ENCODE data around the gene ZNF625.

The ZNF625 gene

GRCh38 chr19:12156223-12157058 is at the start of gene ZNF625:
ZNF625 (minus strand) TSS chr19:12156734; CDS start chr19:12156558, 176 bp downstream.
- peak; percentile 91 for DNase-seq

DNA sequence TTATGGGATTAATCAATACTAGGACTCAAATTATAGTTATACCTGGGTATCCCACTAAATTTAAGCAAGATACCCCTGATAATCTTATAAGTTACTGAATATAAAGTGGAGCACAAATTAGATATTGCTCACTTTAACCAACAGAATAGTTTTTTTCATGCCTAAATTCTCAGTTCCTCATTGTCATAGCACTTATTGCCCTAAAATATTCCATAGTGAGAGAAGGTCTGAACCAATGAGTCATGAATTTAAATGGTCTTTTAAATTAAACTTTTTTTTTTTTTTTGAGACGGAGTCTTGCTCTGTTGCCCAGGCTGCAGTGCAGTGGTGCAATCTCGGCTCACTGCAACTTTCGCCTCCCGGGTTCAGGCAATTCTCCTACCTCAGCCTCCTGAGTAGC is 48.8 kb upstream of the ZNF625 start:
- DNase-seq, result no peak

DNA sequence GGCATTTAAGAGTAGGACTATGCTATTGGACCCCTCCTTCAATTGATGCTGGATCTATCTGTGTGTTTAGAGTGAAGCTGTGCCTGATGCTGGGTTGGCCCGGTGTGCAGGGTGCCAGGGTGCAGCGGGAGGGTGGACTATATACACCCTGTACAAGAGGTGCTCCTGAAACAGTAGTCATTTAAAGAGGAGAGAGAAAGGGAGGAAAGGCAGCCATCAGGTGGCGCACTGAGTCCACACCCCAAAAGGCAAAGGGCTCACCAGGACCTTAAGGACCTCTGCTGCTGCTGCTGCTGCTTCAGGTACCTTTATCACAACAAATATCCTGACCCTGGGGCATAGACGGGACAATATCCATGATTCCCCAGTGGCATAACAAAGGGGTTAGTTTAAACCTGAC is 45.7 kb upstream of the ZNF625 start:
- peak; percentile 48 for DNase-seq

- no peak for DNase-seq
Measured at GRCh38 chr19:12199757-12200419, 43.4 kb upstream of the ZNF625 start.

GRCh38 chr19:12198136-12198535 is 41.6 kb upstream of the ZNF625 start:
- no peak for DNase-seq

DNA sequence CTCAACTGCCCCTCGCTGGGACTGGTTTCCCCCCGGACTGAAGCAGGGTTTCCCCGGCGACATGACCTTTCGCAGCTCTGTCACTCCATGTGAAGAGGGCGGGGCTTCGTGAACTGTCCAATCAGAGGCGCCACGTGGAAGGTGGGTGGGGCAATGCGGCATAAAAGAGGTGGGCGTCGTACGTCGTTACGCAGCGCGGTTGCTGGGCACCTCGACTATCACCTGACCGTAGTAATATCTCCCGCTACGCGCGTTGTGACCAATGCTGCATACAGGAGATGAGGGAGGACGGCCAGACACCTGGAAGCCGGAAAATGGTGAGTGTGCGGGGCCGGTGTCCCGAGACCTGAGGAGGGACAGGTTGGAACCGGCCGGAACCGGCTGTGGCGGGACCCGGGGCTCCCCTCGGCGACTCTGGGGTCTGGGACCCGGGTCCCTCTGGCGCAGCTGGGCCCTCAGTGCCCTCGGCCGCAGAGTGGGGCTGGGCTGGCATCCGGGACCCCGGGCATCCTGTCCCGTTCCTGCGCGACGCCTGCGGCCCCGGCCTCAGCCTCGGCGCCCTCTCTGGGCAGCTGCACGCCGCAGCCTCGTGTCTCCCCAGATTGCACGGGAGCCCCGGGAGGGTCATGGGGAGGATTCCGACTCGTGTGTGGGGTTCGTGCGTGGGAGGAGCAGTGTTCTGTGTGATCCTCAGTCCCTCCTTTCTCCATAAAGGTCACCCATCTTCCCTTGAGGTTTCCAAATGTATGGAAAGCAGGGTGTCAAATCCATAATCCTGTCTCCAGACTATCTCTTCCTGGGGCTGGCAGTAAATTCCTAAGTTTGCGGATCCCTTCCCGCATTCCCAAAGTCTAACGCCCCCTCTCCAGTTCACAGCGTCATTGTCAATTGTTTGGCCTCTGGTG is 38.5 kb upstream of the ZNF625 start:
- peak; percentile 92 for DNase-seq

DNA sequence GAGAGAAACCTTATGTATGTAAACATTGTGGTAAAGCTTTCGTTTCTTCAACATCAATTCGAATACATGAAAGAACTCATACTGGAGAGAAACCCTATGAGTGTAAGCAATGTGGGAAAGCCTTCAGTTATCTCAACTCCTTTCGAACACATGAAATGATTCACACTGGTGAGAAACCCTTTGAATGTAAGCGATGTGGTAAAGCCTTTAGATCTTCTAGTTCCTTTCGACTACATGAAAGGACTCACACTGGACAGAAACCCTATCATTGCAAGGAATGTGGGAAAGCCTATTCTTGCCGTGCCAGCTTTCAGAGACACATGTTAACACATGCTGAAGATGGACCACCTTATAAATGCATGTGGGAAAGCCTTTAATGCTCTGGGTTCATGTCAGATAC is 31.1 kb upstream of the ZNF625 start:
- DNase-seq, result no peak

- DNase-seq, result no peak
Measured at GRCh38 chr19:12180377-12180776, 23.8 kb upstream of the ZNF625 start.

GRCh38 chr19:12166626-12167025 is 10.1 kb upstream of the ZNF625 start:
- DNase-seq, result no peak

- no peak for DNase-seq
Measured at GRCh38 chr19:12163826-12164225, 7.3 kb upstream of the ZNF625 start.

DNA sequence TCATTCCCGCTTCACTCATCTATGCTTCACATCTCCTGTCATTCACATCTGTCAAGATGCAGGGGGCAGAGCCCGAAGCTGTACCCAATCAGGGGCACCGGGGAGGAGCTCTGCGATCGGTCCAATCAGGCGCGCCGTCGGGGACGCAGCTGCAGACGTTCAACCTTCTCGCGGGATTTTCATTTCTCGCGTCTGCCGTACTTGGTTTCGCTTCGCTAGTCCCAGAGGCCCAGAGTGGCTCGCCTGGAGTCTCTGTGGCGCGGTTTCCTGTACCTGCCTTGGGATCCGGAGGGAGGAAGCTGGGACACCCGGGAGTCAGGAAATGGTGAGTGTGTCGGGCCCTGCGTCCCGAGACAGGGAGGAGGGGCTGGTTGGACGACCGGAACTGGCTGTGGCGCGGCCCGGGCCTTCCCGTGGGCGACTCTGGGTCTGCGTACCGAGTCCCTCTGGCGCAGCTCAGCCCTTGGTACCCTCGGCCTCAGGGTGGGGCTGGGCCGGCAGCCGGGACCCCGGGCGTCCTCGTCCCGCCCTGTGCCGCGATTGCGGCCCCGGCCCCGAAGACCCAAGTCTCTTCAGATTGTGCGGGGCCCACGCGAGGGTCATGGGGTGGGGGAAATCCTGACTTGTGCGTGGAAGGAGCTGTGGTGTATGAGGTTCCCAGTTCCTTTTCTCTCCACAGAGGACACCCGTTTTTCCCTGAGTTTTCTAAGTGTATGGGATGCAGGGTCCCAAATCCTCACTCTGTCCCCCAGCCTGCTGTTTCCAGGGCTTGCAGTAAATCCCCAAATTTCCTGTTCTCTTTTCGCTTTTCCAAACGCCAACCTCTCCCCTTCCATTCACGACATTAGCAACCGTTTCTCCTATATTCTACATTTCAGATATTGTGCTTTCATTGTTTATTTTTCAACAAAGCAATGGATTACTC is 6.6 kb upstream of the ZNF625 start, which contains the start of gene ZNF136:
Gene ZNF136, plus strand, starts transcription at position 215 of the 925 bp plus-strand sequence. Its CDS starts 108 bp downstream, at position 323.
- peak; percentile 98 for DNase-seq

DNA sequence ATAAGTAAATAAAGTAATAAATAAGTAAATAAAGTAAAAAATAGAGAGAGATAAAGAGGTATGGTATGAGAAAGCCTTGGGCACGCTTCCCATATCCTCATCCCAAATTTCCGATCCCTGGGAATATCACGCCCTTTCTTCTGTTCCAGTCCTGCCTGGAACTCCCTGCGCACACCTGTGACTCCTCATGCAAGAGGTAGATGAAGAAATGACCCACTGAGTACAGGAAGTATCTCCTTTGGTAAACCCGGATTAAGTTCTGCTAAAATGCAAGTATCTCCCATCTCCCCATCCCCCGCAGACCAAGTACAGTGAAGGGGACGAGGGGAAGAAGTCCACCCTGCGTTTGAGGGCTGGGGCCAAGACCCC is 6.0 kb upstream of the ZNF625 start:
- DNase-seq, result peak; percentile 72

DNA sequence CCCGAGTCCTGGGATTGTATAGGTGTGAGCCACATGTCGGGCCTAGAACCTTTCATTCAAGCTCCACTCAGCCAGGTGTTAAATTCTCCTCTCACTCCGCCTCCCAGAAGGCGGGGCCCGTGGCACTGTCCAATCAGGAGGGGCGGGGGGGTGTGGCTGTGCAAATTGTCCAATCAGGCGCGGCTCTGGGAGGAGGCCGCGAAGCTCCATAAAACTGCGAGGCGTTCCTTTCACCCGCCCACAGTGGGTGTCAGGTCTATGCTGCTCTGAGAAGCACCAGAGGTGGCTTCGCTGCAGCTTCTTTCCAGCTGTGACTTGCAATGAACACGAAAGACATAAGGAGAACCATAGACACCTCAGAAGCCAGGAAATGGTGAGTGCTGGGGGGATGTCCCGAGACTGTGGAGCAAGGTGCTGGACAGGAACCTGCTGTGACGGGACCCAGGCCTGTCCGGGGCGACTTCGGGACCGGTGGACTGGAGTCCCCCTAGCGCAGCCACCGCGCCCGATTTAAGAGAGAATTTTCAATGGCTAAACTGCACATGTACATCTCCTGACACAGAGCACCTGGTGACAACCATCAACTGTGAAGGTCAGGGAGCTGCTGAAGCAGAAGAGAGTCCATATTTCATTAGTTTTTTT is 3.4 kb upstream of the ZNF625 start:
- DNase-seq, result peak; percentile 18

GRCh38 chr19:12155324-12155860 is 1.1 kb downstream of the ZNF625 start:
- DNase-seq, result no peak

- DNase-seq, result no peak
Measured at GRCh38 chr19:12145348-12145747, 11.2 kb downstream of the ZNF625 start.

DNA sequence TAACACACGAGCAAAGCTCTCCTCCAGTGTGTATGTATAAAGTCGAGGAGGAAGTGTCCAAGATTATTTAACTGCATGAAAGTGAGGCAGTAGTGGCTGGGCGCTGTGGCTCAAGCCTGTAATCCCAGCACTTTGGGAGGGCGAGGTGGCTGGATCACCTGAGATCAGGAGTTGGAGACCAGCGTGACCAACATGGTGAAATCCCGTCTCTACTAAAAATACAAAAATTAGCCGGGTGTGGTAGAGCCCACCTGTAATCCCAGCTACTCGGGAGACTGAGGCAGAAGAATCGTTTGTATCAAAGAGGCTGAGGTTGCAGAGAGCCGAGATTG is 15.2 kb downstream of the ZNF625 start:
- DNase-seq, result no peak

DNA sequence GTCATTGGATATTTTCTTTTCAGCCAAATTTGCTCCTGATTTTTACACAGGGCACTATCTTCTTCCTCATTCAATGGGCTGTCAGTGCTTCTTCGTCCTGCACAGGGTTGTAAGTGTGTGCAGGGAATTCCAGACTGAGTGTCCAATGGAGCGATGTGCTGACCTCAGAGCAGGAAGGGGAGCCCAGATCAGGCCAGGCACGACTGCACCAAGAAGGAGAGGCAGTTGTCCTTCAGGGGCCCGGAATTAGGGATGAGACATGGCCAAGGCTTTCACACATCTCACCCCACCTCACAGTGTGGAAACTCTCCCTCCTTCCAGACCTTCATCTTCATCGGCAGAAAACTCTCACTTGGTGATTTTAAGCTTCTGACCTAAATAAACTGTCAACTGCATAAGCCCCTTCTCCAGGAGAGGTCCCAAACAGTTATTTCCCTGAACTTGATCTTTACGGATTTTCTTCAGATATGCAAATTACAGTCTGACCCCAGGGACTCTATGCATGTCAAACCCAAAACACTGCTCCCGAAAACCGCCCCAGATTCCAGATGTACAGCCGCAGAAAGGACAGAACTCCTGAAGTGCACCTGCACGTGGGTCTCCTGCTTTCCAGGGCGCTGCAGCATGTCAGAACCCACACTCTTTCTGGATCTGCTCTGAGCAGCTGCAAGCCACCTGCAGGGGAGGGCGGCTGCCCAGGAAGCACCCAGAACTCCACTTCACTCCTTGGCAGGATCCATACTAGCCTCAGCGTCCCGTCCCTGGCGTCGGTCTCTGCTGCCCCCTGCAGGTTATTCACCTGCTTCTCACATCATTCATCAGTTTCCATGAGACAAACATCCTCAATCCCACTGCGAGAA is 15.8 kb downstream of the ZNF625 start:
- DNase-seq, result peak; percentile 92

- DNase-seq, result peak; percentile 97
Measured at GRCh38 chr19:12139885-12140544, 16.5 kb downstream of the ZNF625 start, which contains the start of gene ZNF20. ZNF20 (minus strand) TSS chr19:12140350; CDS start chr19:12140182, 168 bp downstream.

GRCh38 chr19:12139269-12139668 is 17.3 kb downstream of the ZNF625 start:
- DNase-seq, result no peak

Measured in DMS53 (cell line).